ENCODE results near the gene POU2AF3.

GRCh38 chr11:111307472-111308108 is 9.2 kb downstream of the POU2AF3 start:
- TF ChIP-seq TCF12 (IDR thresholded peaks at IDR 0.05; ENCODE audit: low read depth) (no peak), RAD21 (IDR thresholded peaks at IDR 0.05; ENCODE audit: low read depth) (no peak), EGR1 (IDR thresholded peaks at IDR 0.05) (no peak), MAX (IDR thresholded peaks at IDR 0.05) (no peak), FOXM1 (IDR thresholded peaks at IDR 0.05; ENCODE audit: borderline replicate concordance, low read depth) (no peak), TAF1 (IDR thresholded peaks at IDR 0.05; ENCODE audit: low read depth) (no peak), REST (IDR thresholded peaks at IDR 0.05; ENCODE audit: low read depth) (no peak), TEAD4 (IDR thresholded peaks at IDR 0.05) (no peak), EP300 (IDR thresholded peaks at IDR 0.05; ENCODE audit: borderline replicate concordance) (no peak), YY1 (IDR thresholded peaks at IDR 0.05; ENCODE audit: low read depth) (no peak)

Measured in Ishikawa (cell line).